GM18951 (cell line): Measurements from ENCODE around the gene KIF26B.

ENCODE experiments used
- POLR2A ChIP-seq: IDR thresholded peaks from 4 replicates; pipeline ENCODE4 v1.6.1; 2011; ENCODE audit warnings: mild to moderate bottlenecking; ENCODE audit not compliant: insufficient read length, insufficient read depth; ENCODE audit errors: extremely low read depth
- in situ Hi-C: fragments of 300-500 bp; cut with MboI; formaldehyde crosslinking; loops from one replicate; pipeline ENCODE4 v1.12.0; 2022; ENCODE audit warnings: low sequenced_read_pairs, mixed read lengths, inconsistent platforms; ENCODE audit not compliant: unreplicated experiment

The KIF26B gene

DNA sequence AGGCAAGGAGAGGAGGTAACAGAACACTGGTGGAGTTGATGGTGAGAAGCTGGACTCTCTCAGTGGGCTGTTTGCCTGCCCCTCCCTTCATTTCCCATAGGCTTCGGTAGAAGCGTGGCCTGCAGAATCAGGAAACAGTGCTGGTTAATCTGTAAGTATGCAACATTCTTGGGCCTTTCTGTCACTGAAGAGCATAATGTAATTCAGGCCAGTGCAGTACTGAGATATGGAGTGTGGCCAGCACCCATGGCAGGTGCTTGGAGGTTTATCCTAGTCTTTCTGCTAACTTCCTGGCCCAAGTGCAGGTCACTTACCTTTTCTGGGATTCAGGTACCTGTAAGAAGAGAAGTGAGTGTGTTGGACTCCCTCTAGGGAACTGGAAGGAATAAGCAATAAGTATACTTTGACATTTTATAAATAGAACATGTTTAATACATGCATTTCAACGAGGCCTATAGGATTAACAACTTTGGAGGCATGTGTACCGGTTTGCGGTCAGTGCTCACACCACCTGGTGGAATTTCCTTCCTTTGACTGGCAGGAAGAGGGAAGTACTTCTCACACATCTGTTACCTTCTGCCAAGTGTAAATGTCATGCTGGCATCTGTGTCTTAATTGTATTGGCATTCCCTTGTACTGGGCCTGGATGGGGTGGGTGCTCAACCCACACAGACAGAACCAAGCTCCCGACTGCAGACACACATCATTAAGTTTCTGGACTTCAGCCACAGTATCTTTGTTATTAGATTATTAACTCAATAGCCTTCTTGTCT, 105.5 kb downstream of the KIF26B start:
- in situ Hi-C loops, result no loop called here
- no peak for TF ChIP-seq POLR2A

DNA sequence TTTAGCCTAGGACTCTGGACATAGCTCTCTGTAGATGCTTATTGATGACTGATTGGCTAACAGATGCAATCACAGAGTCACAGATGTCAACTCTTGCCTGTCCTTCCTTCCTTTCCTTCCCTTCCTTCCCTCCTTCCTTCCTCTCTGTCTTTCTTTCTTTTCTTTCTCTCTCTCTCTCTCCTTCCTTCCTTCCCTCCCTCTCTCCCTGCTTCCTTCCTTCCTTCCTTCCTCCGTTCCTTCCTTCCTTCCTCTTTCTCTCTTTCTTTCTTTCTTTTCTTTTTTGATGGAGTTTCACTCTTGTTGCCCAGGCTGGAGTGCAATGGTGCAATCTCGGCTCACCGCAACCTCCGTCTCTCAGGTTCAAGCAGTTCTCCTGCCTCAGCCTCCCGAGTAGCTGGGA, 106.1 kb downstream of the KIF26B start:
- in situ Hi-C loops, result no loop called here
- TF ChIP-seq POLR2A, result no peak

DNA sequence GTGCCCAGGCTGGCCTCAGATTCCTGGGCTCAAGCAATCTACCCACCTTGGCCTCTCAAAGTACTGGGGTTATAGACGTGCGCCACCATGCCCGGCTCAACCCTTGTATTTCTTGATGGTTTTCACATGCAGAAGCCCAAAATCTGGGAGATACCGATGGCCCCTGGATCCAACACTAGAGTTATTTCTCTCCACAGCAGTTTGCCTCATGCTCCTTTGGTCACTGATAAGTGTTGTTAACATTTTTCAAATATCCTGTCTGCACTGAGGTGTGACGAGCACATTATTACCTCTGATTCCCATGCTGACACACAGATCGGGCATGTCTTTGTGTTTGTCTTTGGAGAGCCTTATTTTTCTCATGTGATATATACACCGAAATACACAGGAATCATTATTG, 107.0 kb downstream of the KIF26B start:
- no peak for TF ChIP-seq POLR2A
- in situ Hi-C loops, result no loop called here

DNA sequence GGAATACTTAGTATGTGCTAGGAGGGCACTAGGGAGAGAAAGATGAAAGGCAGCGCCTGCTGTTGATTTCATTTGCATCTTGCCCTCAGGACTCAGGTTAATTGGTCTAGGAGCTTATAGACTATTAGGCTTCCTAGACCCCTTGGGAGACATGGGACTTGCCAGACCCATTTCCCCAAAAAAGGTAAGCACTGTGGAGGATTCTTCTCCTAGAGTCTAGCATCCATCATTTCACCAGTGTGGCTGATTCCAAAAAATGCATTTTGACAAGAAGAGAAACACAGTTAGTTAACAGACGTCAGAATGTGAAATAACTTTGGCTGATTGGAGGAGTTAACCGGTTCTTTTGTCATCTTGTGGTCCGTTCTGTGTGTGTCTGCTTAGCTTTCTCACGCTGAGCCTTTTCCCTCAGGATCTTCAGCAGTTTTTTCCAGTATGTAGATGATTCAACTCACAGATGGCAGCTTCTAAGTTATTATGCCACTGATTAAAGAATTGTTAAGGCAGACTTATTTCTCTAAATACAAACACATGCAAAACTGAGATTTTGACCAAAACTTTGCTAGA, 108.8 kb downstream of the KIF26B start:
- no peak for TF ChIP-seq POLR2A
- in situ Hi-C loops, result no loop called here

DNA sequence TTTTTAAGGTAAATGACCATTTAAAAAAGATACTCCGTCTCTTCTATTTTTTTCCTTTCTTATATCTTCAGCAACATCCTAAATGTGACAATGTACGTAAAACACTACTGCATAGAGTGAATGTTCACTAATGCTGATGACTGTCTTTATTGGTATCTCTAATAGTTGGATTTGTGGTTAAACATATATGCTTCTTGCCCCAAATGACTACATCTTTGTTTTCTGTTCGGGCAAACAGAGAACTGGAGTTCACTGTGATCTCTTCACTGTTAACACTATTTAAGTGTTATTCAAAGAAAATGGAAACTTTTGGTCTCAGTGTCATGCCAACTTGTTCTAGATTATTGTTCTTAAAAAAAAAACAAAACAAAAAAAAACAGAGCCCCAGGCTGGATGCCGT, 109.4 kb downstream of the KIF26B start:
- in situ Hi-C loops, result no loop called here
- no peak for TF ChIP-seq POLR2A

DNA sequence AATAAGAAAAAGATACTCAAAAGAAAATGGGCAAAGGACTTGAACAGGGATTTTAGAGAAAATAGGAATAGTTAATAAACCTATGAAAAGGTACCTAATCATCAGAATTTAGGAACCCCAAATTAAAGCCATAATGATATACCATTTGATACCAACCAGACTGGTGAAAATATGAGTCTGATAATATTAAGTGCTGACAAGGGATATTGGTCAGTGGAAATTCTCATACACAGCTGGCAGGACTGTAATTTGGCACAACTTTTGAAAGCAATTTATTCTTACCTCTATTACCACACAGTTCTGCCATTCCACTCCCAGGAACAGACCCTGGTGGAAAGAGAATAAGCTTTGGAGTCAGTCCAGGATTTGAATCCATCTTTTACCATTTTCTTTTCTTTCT, 111.3 kb downstream of the KIF26B start:
- no peak for TF ChIP-seq POLR2A
- in situ Hi-C loops, result no loop called here

DNA sequence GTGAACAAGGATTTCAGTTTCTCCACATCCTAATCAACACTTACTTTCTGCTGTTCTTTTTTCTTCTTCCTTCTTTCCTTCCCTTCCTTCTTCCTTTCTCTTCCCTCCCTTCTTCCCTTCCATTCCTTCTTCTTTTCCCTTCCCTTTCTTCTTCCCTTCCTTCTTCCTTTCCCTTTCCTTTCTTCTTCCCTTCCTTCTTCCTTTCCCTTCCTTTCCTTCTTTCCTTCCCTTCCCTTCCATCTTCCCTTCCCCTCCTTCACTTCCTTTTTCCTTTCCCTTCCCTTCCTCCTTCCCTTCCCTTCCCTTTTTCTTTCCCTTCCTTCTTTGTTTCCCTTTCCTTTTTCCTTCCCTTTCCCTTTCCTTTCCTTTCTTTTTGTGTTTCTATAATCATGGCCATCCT, 115.3 kb downstream of the KIF26B start:
- TF ChIP-seq POLR2A, result no peak
- in situ Hi-C loops, result no loop called here

DNA sequence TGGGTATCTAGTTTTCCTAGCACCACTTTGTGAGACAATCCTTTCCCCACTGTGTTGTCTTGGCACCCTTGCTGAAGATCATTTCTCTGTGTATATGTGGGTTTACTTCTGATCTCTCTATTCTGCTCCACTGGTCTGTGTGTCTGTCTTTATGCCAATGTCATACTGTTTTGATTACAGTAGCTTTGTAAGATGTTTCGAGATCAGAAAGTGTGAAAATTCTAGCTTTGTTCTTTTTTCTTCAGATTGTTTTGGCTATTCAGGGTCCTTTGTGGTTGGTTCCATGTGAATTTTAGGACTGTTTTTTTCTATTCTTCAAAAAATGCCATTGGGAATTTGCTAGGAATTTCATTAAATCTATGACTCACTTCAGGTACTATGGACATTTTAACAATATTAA, 116.2 kb downstream of the KIF26B start:
- in situ Hi-C loops, result no loop called here
- TF ChIP-seq POLR2A, result no peak

DNA sequence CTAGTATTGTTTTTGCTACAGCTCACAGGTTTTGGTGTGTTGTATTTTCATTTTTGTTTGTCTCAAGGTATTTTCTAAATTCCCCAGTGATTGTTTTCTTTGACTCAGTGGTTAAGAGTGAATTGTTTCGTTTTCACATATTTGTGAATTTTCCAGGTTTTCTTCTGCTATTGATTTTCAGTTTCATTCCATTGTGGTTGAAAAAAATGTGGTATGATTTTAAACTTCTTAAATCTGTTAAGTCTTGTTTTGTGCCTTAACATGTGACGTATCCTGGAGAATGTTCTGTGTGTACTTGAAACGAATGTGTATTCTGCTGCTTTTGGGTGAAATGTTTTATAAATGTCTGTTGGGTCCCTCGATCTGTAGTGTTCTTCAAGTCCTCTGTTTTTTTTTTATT, 117.9 kb downstream of the KIF26B start:
- no peak for TF ChIP-seq POLR2A
- in situ Hi-C loops, result no loop called here

DNA sequence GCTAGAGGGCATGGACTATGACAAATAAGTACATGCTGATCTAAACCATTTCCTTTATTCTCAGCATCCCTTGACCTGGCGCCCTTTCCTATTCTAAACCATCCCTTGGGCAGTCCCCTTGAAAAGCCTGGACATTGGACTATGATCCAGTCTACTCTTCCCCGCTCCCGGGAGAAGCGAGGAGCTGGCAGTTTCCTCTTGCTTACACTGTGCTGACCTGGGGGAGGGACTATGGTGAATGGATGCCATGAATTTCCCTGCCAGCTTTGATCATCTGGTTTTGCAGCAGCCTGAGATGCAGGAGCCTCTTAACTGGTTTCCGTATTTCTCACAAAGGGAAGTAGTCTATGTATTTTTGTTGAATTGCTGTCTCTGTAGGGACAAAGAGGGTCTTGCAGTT, 121.7 kb downstream of the KIF26B start:
- TF ChIP-seq POLR2A, result no peak
- in situ Hi-C loops, result no loop called here

DNA sequence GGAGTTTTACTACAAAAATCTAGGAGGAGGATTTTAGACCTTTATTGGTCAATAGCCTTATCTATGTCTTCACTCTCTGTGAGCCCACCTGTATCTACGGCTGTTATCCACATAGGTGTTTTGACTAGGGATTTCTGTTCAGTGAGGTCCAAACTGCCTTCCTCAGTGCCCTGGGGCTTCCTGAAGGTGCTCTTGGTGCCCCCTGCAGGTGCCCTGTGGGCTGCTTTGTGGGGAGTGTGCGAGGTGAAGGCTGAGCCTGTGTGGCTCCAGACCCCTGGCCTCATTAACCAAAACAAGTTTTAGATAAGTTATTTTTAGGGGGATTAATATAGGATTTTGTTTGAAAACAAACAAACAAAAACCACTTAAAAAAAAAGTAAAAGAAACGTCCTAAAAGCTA, 122.5 kb downstream of the KIF26B start:
- no peak for TF ChIP-seq POLR2A
- in situ Hi-C loops, result no loop called here

DNA sequence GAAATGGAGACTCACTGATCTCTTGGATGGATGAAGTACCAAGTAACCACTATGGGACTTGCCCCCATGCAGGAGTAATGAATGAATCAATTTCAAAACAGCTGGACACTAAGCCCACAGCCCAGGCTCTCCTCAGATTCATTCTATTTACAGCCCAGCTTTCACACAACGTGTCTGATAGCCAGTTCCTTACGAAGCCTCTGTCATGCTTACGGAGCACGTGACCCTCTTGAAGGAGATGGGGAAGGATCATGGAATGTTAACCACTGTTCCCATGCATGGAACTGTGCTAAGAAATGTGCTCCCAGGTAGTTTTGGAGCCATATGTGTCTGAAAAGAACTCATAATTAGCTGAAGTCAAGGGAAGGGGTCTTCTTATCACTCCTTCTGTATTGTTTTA, 124.1 kb downstream of the KIF26B start:
- TF ChIP-seq POLR2A, result no peak
- in situ Hi-C loops, result no loop called here

DNA sequence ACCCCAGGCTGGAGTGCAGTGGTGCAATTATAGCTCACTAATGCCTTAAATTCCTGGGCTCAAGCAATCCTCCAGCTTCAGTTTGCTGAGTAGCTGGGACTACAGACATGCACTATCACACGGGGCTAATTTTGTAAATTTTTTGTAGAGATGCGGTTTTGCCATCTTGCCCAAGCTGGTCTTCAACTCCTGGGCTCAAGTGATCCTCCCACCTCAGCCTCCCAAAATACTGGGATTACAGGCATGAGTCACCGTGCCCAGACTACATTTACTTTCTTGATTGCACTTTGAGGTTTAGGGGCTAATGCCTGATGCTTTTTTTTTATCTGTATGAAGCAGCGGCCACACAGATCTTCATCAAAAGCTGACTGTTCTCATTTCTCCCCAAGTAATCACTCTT, 124.6 kb downstream of the KIF26B start:
- in situ Hi-C loops, result no loop called here
- no peak for TF ChIP-seq POLR2A

DNA sequence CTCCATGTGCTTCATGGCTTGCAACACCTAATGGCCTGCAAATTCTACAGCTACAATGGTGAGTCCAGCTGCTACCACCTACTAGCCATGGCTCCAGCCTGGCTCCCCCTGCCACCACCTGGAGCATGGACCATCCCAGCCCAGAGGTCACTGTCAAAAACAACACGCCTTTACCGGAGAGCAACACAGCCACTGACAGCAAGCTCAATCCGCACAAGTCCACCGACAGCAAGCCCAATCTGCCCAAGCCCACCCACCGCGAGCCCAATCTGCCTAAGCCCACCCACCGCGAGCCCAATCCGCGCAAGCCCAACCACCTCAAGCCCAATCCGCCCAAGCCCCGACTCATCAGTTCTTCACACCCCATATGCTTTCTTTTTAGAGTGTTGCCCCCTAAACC, 128.2 kb downstream of the KIF26B start:
- no peak for TF ChIP-seq POLR2A
- in situ Hi-C loops, result no loop called here
